ENCODE data around the gene NRXN3. TPM values are rescaled to one million over a fixed set of nuclear protein-coding genes. Genes with fewer than 3 reads are reported as not detected.

The NRXN3 gene
- total RNA-seq, 6 experiments from 2014 or later: 0.07 to 0.28 (median 0.11) TPM; not detected in 2

DNA sequence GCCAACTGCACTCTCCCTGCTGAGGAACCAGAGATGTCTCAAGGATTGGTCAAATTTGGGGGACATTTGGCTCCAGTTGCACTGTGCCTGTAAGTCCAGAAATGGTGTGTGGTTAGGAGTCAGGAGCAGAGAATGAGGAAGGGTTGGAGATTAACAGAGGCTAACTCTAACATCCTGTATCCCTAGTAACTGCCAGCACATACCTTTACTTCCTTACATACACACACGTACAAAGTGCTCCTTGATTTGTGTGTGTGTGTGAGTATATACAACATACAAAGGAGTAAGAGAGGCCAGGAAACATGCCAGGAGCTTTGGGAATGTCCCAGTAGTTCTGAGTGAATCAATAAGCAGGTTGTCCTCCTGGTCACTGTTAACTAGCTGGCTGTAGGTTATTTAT, 39.8 kb upstream of the NRXN3 start:
- Mint-ChIP-seq H3K27ac (no peak overlapping the region), H3K4me3 (no peak overlapping the region), H3K27me3 (ENCODE audit: insufficient read depth) (no peaks in the 10 kb centered on the region; the same call in 1 of the 2 replicates), H3K9me3 (peaks cover 53% of the 10 kb centered on the region), H3K36me3 (ENCODE audit: low read depth) (no peaks in the 10 kb centered on the region), H3K4me1 (ENCODE audit: low read depth) (no peaks in the 10 kb centered on the region)
- TF ChIP-seq, protein P1, sequence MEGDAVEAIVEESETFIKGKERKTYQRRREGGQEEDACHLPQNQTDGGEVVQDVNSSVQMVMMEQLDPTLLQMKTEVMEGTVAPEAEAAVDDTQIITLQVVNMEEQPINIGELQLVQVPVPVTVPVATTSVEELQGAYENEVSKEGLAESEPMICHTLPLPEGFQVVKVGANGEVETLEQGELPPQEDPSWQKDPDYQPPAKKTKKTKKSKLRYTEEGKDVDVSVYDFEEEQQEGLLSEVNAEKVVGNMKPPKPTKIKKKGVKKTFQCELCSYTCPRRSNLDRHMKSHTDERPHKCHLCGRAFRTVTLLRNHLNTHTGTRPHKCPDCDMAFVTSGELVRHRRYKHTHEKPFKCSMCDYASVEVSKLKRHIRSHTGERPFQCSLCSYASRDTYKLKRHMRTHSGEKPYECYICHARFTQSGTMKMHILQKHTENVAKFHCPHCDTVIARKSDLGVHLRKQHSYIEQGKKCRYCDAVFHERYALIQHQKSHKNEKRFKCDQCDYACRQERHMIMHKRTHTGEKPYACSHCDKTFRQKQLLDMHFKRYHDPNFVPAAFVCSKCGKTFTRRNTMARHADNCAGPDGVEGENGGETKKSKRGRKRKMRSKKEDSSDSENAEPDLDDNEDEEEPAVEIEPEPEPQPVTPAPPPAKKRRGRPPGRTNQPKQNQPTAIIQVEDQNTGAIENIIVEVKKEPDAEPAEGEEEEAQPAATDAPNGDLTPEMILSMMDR (IDR thresholded peaks at IDR 0.05): no peak
- no peak for DNase-seq

DNA sequence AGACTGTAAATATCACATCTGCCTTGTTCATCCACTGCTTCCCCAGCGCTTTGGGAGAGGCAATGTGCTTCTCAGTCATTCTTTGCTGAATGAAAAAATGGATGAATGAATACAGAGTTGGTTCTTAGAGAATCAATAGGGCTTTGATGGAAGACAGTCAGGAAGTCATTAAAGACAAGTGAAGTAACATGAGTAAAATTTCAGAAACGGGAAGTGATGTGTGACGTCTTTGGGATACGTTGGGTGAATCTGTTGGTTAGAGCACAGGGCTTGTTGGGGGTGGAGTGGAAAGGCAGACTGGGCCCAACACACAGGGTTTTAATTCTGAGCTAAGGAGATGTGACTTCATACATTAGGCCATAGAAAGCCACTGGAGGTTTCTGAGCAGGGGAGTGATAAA, 39.0 kb upstream of the NRXN3 start:
- no peaks in the 10 kb centered on the region for H3K36me3 Mint-ChIP-seq (ENCODE audit: low read depth)
- no peaks in the 10 kb centered on the region; the same call in 1 of the 2 replicates for H3K27me3 Mint-ChIP-seq (ENCODE audit: insufficient read depth)
- H3K4me3 Mint-ChIP-seq: no peak overlapping the region
- no peak for DNase-seq
- H3K9me3 Mint-ChIP-seq: peaks cover 49% of the 10 kb centered on the region
- no peak overlapping the region for H3K27ac Mint-ChIP-seq
- no peaks in the 10 kb centered on the region for H3K4me1 Mint-ChIP-seq (ENCODE audit: low read depth)
- TF ChIP-seq, protein P1 (IDR thresholded peaks at IDR 0.05): no peak

DNA sequence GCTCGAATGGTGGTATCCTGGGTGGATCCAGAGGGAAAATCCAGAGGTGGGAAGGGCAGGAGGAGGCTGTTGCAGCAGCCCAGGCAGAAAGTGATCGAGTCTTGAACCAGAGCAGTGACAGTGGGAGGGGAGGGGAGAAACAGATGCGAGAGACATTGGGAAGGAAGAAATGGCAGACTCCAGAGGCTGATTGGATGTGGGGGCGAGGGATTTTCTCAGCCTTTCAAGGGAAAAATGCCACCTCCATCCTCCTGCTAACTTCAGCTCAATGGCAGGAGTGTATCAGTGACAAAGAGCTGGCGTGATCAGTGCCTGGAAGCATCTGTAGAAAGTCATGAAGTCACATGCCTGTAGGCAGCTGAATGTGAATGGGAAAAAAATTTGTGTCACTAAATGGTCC, 38.6 kb upstream of the NRXN3 start:
- TF ChIP-seq, protein P1 (IDR thresholded peaks at IDR 0.05): no peak
- H3K27ac Mint-ChIP-seq: no peak overlapping the region
- no peak for DNase-seq
- H3K4me1 Mint-ChIP-seq (ENCODE audit: low read depth): no peaks in the 10 kb centered on the region
- H3K36me3 Mint-ChIP-seq (ENCODE audit: low read depth): no peaks in the 10 kb centered on the region
- H3K4me3 Mint-ChIP-seq: no peak overlapping the region
- H3K9me3 Mint-ChIP-seq: peaks cover 52% of the 10 kb centered on the region
- H3K27me3 Mint-ChIP-seq (ENCODE audit: insufficient read depth): no peaks in the 10 kb centered on the region; the same call in 1 of the 2 replicates

DNA sequence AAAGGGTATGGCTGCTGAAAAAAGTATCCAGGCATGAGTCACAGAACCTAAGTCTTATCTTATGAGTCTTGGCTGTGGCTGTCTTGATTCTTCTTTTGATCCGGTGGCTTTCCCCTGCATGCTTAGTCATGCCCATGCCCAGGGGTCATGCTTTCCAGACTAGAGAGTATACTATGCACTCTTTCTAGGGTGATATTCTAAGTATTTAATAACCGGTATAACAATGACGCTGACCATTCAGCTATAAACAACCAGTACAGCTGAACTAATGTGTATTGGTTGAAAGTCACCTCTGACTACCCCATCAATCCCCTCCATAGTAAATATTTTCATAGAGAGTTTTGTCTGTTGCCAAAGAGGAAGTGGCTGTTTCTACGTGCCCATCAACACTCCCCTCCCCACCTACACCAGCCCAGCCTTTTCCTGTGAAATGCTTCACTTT, 34.7 kb upstream of the NRXN3 start:
- Mint-ChIP-seq H3K36me3 (ENCODE audit: low read depth) (no peaks in the 10 kb centered on the region), H3K9me3 (peaks cover 43% of the 10 kb centered on the region), H3K27me3 (ENCODE audit: insufficient read depth) (no peaks in the 10 kb centered on the region; the same call in 1 of the 2 replicates), H3K27ac (no peak overlapping the region), H3K4me3 (no peak overlapping the region), H3K4me1 (ENCODE audit: low read depth) (no peaks in the 10 kb centered on the region)
- TF ChIP-seq, protein P1 (IDR thresholded peaks at IDR 0.05): no peak
- DNase-seq: no peak

DNA sequence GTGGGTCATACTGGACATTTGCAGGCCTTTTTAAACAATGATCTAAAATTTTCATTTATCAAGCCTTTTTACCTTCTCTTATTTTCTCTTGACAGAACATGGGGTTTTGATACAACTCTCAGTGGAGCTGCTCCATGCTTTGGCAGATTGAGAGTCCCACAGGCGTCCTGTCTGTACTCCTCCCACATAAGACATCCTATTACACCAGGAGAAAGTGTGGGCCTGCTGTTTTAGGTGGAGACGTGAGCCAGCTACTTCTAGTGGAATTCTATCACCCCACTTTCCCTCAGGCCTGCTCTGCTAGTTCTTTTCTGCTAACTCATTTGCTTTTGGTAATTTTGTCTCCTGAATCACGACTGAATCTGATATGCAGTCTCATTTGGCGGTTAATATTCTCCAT, 33.5 kb upstream of the NRXN3 start:
- Mint-ChIP-seq H3K9me3 (peaks cover 36% of the 10 kb centered on the region), H3K4me3 (no peak overlapping the region), H3K4me1 (ENCODE audit: low read depth) (no peaks in the 10 kb centered on the region), H3K36me3 (ENCODE audit: low read depth) (no peaks in the 10 kb centered on the region), H3K27me3 (ENCODE audit: insufficient read depth) (no peaks in the 10 kb centered on the region; the same call in 1 of the 2 replicates), H3K27ac (no peak overlapping the region)
- no peak for DNase-seq
- TF ChIP-seq, protein P1 (IDR thresholded peaks at IDR 0.05): no peak

DNA sequence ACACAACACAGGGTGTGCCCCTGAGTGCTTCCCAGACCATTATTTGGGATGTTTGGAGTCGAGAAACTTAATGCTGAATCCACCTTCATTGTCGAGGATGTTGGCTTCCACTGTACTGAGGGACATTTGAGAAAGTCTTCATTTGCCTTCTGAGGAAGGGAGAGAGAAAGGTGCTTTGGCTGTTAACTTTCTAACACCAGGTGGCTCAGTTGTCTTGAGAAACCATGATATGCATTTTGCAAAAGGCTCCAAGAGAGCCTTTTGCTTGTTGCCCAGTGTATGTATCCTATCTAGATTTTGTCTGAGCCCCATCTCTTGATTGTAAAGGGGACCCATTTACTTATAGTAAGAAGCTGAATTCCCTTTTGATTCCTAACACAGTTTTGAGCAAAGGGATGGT, 28.6 kb upstream of the NRXN3 start:
- TF ChIP-seq, protein P1 (IDR thresholded peaks at IDR 0.05): no peak

More for the DNA sequence above, 28.6 kb upstream of the NRXN3 start:
- Mint-ChIP-seq H3K9me3 (peaks cover 16% of the 10 kb centered on the region), H3K27me3 (ENCODE audit: insufficient read depth) (no peaks in the 10 kb centered on the region; the same call in 1 of the 2 replicates), H3K36me3 (ENCODE audit: low read depth) (no peaks in the 10 kb centered on the region), H3K4me1 (ENCODE audit: low read depth) (no peaks in the 10 kb centered on the region), H3K4me3 (no peak overlapping the region), H3K27ac (no peak overlapping the region)
- no peak for DNase-seq
